HL-60 (cell line): ENCODE measurements around the gene CDH23.

Experiments used
- DNase-seq, 2 experiments: peaks; one replicate each; pipeline ENCODE4 v3.0.0-alpha.2; 2010 to 2020; ENCODE audit warnings: low read depth in 1 of 2, low spot score in 1 of 2
- H3K27ac ChIP-seq: fragments of 250-450 bp; sonication (Bioruptor Pico); replicated peaks from 2 replicates; pipeline ENCODE4 v1.5.1; 2020; ENCODE audit warnings: mild to moderate bottlenecking, moderate library complexity
- H3K27me3 ChIP-seq: fragments of 250-450 bp; sonication (Bioruptor Pico); 2 replicates; pipeline ENCODE4 v1.5.1; 2021; ENCODE audit warnings: mild to moderate bottlenecking, moderate library complexity; ENCODE audit not compliant: insufficient read depth, poor library complexity, severe bottlenecking
- H3K4me3 ChIP-seq: replicated peaks from 2 replicates; pipeline ENCODE4 v1.5.1; 2011; ENCODE audit warnings: mild to moderate bottlenecking, control low read depth, low read length; ENCODE audit not compliant: insufficient read depth
- GABPA ChIP-seq: IDR thresholded peaks from 2 replicates; pipeline ENCODE4 v1.6.1; 2012; ENCODE audit warnings: low read depth
- POLR2AphosphoS5 ChIP-seq: IDR thresholded peaks from 2 replicates; pipeline ENCODE4 v1.6.1; 2012; ENCODE audit warnings: low read depth
- SPI1 ChIP-seq: IDR thresholded peaks from 2 replicates; pipeline ENCODE4 v1.6.1; 2012; ENCODE audit warnings: low read depth, mild to moderate bottlenecking, borderline replicate concordance
- TF ChIP-seq, protein P1 (sequence below): IDR thresholded peaks from 2 replicates; pipeline ENCODE4 v1.6.1; 2012; ENCODE audit warnings: low read depth; ENCODE audit not compliant: insufficient replicate concordance
- TF ChIP-seq, protein P2 (sequence below): IDR thresholded peaks from one replicate; pipeline ENCODE4 v1.5.1; 2011; ENCODE audit warnings: low read length, control low read depth, inconsistent platforms; ENCODE audit not compliant: insufficient read depth

The CDH23 gene

DNA sequence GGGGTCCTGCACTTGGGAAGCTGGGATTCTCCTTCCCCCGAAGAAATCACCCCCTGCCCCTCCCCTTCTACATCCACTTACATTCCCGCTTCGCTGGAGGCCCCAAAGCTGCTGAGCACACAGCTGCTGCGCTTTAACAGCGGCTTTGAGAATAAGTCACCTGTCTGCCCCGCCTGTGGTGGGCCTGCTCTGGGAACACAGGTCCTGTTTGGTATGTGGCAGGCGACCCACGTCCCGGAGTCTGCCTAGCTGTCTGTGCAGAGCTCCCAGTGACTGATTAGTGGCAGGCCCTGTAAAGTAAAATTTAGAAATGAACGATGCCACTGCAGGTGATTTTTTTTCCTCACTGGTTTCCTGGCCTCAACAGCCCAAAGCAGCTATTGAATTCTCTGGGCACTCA is 47.0 kb downstream of the CDH23 start:
- DNase-seq, result no peak
- H3K27me3 ChIP-seq, result no peaks in the 10 kb centered on the region
- no peak overlapping the region for H3K27ac ChIP-seq
- no peak overlapping the region for H3K4me3 ChIP-seq
- TF ChIP-seq, protein P1, sequence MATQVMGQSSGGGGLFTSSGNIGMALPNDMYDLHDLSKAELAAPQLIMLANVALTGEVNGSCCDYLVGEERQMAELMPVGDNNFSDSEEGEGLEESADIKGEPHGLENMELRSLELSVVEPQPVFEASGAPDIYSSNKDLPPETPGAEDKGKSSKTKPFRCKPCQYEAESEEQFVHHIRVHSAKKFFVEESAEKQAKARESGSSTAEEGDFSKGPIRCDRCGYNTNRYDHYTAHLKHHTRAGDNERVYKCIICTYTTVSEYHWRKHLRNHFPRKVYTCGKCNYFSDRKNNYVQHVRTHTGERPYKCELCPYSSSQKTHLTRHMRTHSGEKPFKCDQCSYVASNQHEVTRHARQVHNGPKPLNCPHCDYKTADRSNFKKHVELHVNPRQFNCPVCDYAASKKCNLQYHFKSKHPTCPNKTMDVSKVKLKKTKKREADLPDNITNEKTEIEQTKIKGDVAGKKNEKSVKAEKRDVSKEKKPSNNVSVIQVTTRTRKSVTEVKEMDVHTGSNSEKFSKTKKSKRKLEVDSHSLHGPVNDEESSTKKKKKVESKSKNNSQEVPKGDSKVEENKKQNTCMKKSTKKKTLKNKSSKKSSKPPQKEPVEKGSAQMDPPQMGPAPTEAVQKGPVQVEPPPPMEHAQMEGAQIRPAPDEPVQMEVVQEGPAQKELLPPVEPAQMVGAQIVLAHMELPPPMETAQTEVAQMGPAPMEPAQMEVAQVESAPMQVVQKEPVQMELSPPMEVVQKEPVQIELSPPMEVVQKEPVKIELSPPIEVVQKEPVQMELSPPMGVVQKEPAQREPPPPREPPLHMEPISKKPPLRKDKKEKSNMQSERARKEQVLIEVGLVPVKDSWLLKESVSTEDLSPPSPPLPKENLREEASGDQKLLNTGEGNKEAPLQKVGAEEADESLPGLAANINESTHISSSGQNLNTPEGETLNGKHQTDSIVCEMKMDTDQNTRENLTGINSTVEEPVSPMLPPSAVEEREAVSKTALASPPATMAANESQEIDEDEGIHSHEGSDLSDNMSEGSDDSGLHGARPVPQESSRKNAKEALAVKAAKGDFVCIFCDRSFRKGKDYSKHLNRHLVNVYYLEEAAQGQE, result no peak

DNA sequence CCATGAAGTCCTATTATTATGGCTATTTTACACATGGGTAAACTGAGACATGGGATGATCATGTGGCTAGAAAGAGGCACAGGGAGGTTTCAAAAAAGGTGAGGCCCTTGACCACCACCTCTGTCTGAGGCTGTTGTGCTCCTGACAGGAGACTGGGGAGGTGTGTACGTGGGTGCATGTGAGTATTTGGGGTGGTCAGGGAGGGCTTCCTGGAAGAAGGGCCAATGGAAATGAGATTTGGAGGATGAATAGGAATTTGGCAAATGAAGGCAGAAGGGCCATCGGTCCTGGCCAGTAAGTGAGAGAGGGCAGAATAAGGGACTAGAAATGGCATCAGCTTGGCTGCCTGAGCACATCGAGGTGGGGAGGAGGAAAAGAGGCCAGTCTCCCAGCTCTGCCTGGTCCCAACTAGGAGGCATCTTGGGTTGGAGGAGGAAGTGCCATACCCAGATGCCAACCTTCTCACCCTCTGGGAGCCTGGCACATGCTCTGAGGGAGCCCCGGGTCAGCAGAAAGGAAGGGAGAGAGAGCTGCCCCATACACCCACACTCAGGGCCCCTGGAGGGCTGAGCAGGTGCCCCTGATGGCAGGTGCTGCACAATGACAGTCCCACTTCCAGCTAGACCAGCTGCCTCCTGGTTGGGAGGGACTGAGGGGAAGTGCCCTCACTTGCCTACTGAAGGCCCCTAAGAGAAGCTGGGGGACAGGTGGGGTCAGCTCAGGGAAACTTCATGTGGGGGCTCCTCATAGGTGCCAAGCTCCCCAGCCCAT is 47.7 kb downstream of the CDH23 start:
- TF ChIP-seq POLR2AphosphoS5 (no peak), SPI1 (no peak), GABPA (no peak)
- TF ChIP-seq, protein P2, sequence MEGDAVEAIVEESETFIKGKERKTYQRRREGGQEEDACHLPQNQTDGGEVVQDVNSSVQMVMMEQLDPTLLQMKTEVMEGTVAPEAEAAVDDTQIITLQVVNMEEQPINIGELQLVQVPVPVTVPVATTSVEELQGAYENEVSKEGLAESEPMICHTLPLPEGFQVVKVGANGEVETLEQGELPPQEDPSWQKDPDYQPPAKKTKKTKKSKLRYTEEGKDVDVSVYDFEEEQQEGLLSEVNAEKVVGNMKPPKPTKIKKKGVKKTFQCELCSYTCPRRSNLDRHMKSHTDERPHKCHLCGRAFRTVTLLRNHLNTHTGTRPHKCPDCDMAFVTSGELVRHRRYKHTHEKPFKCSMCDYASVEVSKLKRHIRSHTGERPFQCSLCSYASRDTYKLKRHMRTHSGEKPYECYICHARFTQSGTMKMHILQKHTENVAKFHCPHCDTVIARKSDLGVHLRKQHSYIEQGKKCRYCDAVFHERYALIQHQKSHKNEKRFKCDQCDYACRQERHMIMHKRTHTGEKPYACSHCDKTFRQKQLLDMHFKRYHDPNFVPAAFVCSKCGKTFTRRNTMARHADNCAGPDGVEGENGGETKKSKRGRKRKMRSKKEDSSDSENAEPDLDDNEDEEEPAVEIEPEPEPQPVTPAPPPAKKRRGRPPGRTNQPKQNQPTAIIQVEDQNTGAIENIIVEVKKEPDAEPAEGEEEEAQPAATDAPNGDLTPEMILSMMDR, result no peak
- TF ChIP-seq, protein P1, result no peak
- Histone ChIP-seq H3K27ac (no peak overlapping the region), H3K4me3 (no peak overlapping the region), H3K27me3 (no peaks in the 10 kb centered on the region)
- no peak for DNase-seq

DNA sequence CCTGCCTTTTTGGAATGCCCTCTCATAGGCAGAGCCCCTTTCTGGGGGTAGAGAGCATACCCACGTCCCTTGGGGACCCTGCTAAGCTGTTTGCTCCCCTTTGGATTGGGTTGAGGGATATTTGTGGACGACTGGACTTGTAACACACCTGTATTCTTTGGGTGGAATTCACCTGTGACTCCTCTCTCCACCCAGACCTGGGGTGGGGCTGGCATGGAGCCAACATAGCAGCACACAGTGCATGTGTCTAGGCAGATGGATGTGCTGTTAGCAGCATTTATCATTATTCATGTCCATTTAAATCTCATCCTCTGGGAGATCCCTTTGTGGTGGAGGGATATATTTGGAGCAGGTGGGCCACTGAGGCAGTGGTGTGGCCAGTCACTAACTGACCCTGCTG is 51.0 kb downstream of the CDH23 start:
- Histone ChIP-seq H3K27me3 (no peaks in the 10 kb centered on the region), H3K4me3 (no peak overlapping the region), H3K27ac (no peak overlapping the region)
- TF ChIP-seq GABPA, result no peak
- TF ChIP-seq SPI1, result no peak
- TF ChIP-seq, protein P1, result no peak
- TF ChIP-seq, protein P2, result no peak
- no peak for TF ChIP-seq POLR2AphosphoS5
- DNase-seq, result no peak
